ENCODE measurements around the gene MOCOS. TPM values are rescaled to one million over a fixed set of nuclear protein-coding genes. Genes with fewer than 3 reads are reported as not detected.
"Not testable (repeated sequence)": the region's sequence is repeated elsewhere in the genome, so short reads cannot be mapped to it uniquely, and the experiment has no call there.

The MOCOS gene
- total and polyA plus RNA-seq, 4 donors: 1.9 to 27.0 (median 17.0) TPM

GRCh38 chr18:36205166-36205565 lies 17.9 kb downstream of the MOCOS start:
- no peaks in the 10 kb centered on the region for H3K4me1 ChIP-seq (ENCODE audit: control insufficient read depth in 4 of 4, insufficient read depth in 4 of 4, low read length in 3 of 4)
- no peak for DNase-seq (ENCODE audit: low spot score)
- no peaks in the 10 kb centered on the region for H3K27me3 ChIP-seq (ENCODE audit: control insufficient read depth in 4 of 4, insufficient read depth in 4 of 4, low read length in 3 of 4)
- 89% methylated on average over 4 of the region's 4 CpGs for WGBS
- no peak overlapping the region for H3K9ac ChIP-seq (ENCODE audit: low read depth in 1 of 2, low read length in 2 of 2)
- no peak overlapping the region for H3K27ac ChIP-seq (ENCODE audit: low read depth in 1 of 2, low read length in 2 of 2)
- TF ChIP-seq HNF4A (conservative IDR thresholded peaks at IDR 0.05) (no peak), FOXA1 (IDR thresholded peaks at IDR 0.05) (no peak)
- H3K36me3 ChIP-seq (ENCODE audit: control insufficient read depth in 4 of 4, insufficient read depth in 3 of 4, low read depth in 1 of 4, low read length in 3 of 4): peaks cover 3 to 35% (median 22%) of the 10 kb centered on the region in 4 donors
- no peak overlapping the region for H3K4me3 ChIP-seq (ENCODE audit: low read depth in 1 of 3, low read length in 3 of 3)
- H3K9me3 ChIP-seq (ENCODE audit: control insufficient read depth in 4 of 4, low read length in 3 of 4): no peaks in the 10 kb centered on the region

GRCh38 chr18:36207303-36207702 lies 20.0 kb downstream of the MOCOS start:
- TF ChIP-seq FOXA2 (IDR thresholded peaks at IDR 0.05): no peak
- H3K36me3 ChIP-seq (ENCODE audit: control insufficient read depth in 4 of 4, insufficient read depth in 3 of 4, low read depth in 1 of 4, low read length in 3 of 4): peaks cover 3 to 40% (median 29%) of the 10 kb centered on the region in 4 donors
- 98% methylated on average over 1 of the region's 1 CpG for WGBS
- no peak overlapping the region for H3K9ac ChIP-seq (ENCODE audit: low read depth in 1 of 2, low read length in 2 of 2)
- no peak for DNase-seq (ENCODE audit: low spot score)
- no peak overlapping the region for H3K27ac ChIP-seq (ENCODE audit: low read depth in 1 of 2, low read length in 2 of 2)
- H3K27me3 ChIP-seq (ENCODE audit: control insufficient read depth in 4 of 4, insufficient read depth in 4 of 4, low read length in 3 of 4): no peaks in the 10 kb centered on the region
- no peaks in the 10 kb centered on the region for H3K4me1 ChIP-seq (ENCODE audit: control insufficient read depth in 4 of 4, insufficient read depth in 4 of 4, low read length in 3 of 4)
- no peaks in the 10 kb centered on the region for H3K9me3 ChIP-seq (ENCODE audit: control insufficient read depth in 4 of 4, low read length in 3 of 4)
- H3K4me3 ChIP-seq (ENCODE audit: low read depth in 1 of 3, low read length in 3 of 3): no peak overlapping the region

- not testable (repeated sequence) for H3K9ac ChIP-seq (ENCODE audit: low read depth in 1 of 2, low read length in 2 of 2); H3K9me3 ChIP-seq (ENCODE audit: control insufficient read depth in 4 of 4, low read length in 3 of 4); DNase-seq (ENCODE audit: low spot score); H3K4me1 ChIP-seq (ENCODE audit: control insufficient read depth in 4 of 4, insufficient read depth in 4 of 4, low read length in 3 of 4); H3K27me3 ChIP-seq (ENCODE audit: control insufficient read depth in 4 of 4, insufficient read depth in 4 of 4, low read length in 3 of 4); H3K4me3 ChIP-seq (ENCODE audit: low read depth in 1 of 3, low read length in 3 of 3); H3K27ac ChIP-seq (ENCODE audit: low read depth in 1 of 2, low read length in 2 of 2)
- H3K36me3 ChIP-seq (ENCODE audit: control insufficient read depth in 4 of 4, insufficient read depth in 3 of 4, low read depth in 1 of 4, low read length in 3 of 4): peaks cover 3 to 38% (median 26%) of the 10 kb centered on the region in 4 donors
- 95% methylated on average over 2 of the region's 2 CpGs for WGBS
These were observed 20.7 kb downstream of the MOCOS start for GRCh38 chr18:36207969-36208368.

- H3K36me3 ChIP-seq (ENCODE audit: control insufficient read depth in 4 of 4, insufficient read depth in 3 of 4, low read depth in 1 of 4, low read length in 3 of 4): peaks cover 3 to 27% (median 15%) of the 10 kb centered on the region in 4 donors
- H3K27me3 ChIP-seq (ENCODE audit: control insufficient read depth in 4 of 4, insufficient read depth in 4 of 4, low read length in 3 of 4): no peaks in the 10 kb centered on the region
- 95% methylated on average over 6 of the region's 6 CpGs for WGBS
- no peaks in the 10 kb centered on the region for H3K4me1 ChIP-seq (ENCODE audit: control insufficient read depth in 4 of 4, insufficient read depth in 4 of 4, low read length in 3 of 4)
- no peaks in the 10 kb centered on the region for H3K9me3 ChIP-seq (ENCODE audit: control insufficient read depth in 4 of 4, low read length in 3 of 4)
- no peak for TF ChIP-seq RAD21 (IDR thresholded peaks at IDR 0.05)
- TF ChIP-seq NR2F2 (IDR thresholded peaks at IDR 0.05): no peak
- TF ChIP-seq GABPA (IDR thresholded peaks at IDR 0.05 in 1 of 2, conservative IDR thresholded peaks at IDR 0.05 in 1 of 2): no peak
- TF ChIP-seq CTCF (IDR thresholded peaks at IDR 0.05; ENCODE audit: low read depth, low read length, missing input control): no peak
- no peak for TF ChIP-seq MAX (IDR thresholded peaks at IDR 0.05)
- no peak for TF ChIP-seq FOXA1 (IDR thresholded peaks at IDR 0.05)
- TF ChIP-seq JUND (IDR thresholded peaks at IDR 0.05): no peak
- TF ChIP-seq SP1 (IDR thresholded peaks at IDR 0.05): no peak
- TF ChIP-seq TAF1 (conservative IDR thresholded peaks at IDR 0.05): no peak
- TF ChIP-seq REST (IDR thresholded peaks at IDR 0.05): no peak
- no peak for TF ChIP-seq RXRA (IDR thresholded peaks at IDR 0.05)
- no peak for TF ChIP-seq HNF4G (IDR thresholded peaks at IDR 0.05)
- TF ChIP-seq YY1 (IDR thresholded peaks at IDR 0.05): no peak
- TF ChIP-seq EGR1 (IDR thresholded peaks at IDR 0.05; ENCODE audit: low read depth in 2 of 2): no peak
- no peak for TF ChIP-seq HNF4A (conservative IDR thresholded peaks at IDR 0.05)
- TF ChIP-seq ATF3 (IDR thresholded peaks at IDR 0.05): no peak
- TF ChIP-seq ZBTB33 (IDR thresholded peaks at IDR 0.05): no peak
- TF ChIP-seq FOXA2 (IDR thresholded peaks at IDR 0.05): no peak
- H3K27ac ChIP-seq (ENCODE audit: low read depth in 1 of 2, low read length in 2 of 2): no peak overlapping the region
- no peak for DNase-seq (ENCODE audit: low spot score)
- H3K9ac ChIP-seq (ENCODE audit: low read depth in 1 of 2, low read length in 2 of 2): no peak overlapping the region
- H3K4me3 ChIP-seq (ENCODE audit: low read depth in 1 of 3, low read length in 3 of 3): no peak overlapping the region
These were observed 24.3 kb downstream of the MOCOS start for GRCh38 chr18:36211612-36212065.

Data from liver (tissue), 9 donors.